HepG2 (cell line): ENCODE data around the gene RECQL5. TPM values are rescaled to one million over a fixed set of nuclear protein-coding genes. Genes with fewer than 3 reads are reported as not detected.

Experiments
- AGO2 ChIP-seq: fragments of 200-400 bp; formaldehyde crosslinking; optimal IDR thresholded peaks from 2 replicates; pipeline ENCODE3; 2017; ENCODE audit warnings: mild to moderate bottlenecking, low read depth, low read length, moderate library complexity
- CAMTA2 ChIP-seq: sonication (generic); formaldehyde crosslinking; IDR thresholded peaks from 2 replicates; pipeline ENCODE4 v1.4.0; 2020; ENCODE audit warnings: mild to moderate bottlenecking, missing genetic modification reagents, borderline replicate concordance
- FOXA1 ChIP-seq, 2 experiments: fragments of 450-650 bp in 1 of 2; sonication (generic) in 1 of 2; formaldehyde crosslinking in 1 of 2; IDR thresholded peaks; 2 replicates each; pipeline versions ENCODE4 v1.4.0 to v1.6.1; 2016 to 2020; ENCODE audit warnings: missing genetic modification reagents in 1 of 2
- HDAC6 ChIP-seq: fragments of 200-600 bp; sonication (generic); IDR thresholded peaks from 2 replicates; pipeline ENCODE4 v1.7.0; 2017; ENCODE audit warnings: mild to moderate bottlenecking, antibody characterized with exemption, low read length, low read depth
- MEIS1 ChIP-seq: sonication (generic); formaldehyde crosslinking; IDR thresholded peaks from 2 replicates; pipeline ENCODE4 v1.9.0; 2021; ENCODE audit warnings: mild to moderate bottlenecking, missing genetic modification reagents, moderate library complexity, borderline replicate concordance
- POLR2AphosphoS2 ChIP-seq: IDR thresholded peaks from 2 replicates; pipeline ENCODE4 v1.6.1; 2011; ENCODE audit warnings: low read depth, low read length, improper control_type of control experiment
- SP140L ChIP-seq: sonication (generic); formaldehyde crosslinking; IDR thresholded peaks from 2 replicates; pipeline ENCODE4 v1.4.0; 2020; ENCODE audit warnings: missing genetic modification reagents, borderline replicate concordance
- TAF1 ChIP-seq: sonication (generic); formaldehyde crosslinking; IDR thresholded peaks from 2 replicates; pipeline ENCODE4 v1.4.0; 2020; ENCODE audit warnings: missing genetic modification reagents
- ZBTB8A ChIP-seq: sonication (generic); formaldehyde crosslinking; IDR thresholded peaks from 2 replicates; pipeline ENCODE4 v1.4.0; 2020; ENCODE audit warnings: mild to moderate bottlenecking, low read depth, missing genetic modification reagents, borderline replicate concordance
- ZNF362 ChIP-seq: sonication (generic); formaldehyde crosslinking; IDR thresholded peaks from 2 replicates; pipeline ENCODE4 v1.4.0; 2020; ENCODE audit warnings: missing genetic modification reagents, mild to moderate bottlenecking, borderline replicate concordance
- ZNF407 ChIP-seq: sonication (generic); formaldehyde crosslinking; IDR thresholded peaks from one replicate; pipeline ENCODE4 v1.5.1; 2020; ENCODE audit warnings: mild to moderate bottlenecking, missing genetic modification reagents; ENCODE audit errors: not compliant biosample characterization
- ZNF460 ChIP-seq: sonication (generic); formaldehyde crosslinking; IDR thresholded peaks from 2 replicates; pipeline ENCODE4 v1.5.1; 2020; ENCODE audit warnings: missing genetic modification reagents, mild to moderate bottlenecking, borderline replicate concordance
- ZNF558 ChIP-seq: sonication (generic); formaldehyde crosslinking; IDR thresholded peaks from 2 replicates; pipeline ENCODE4 v1.9.0; 2022; ENCODE audit warnings: mild to moderate bottlenecking, missing genetic modification reagents, borderline replicate concordance
- ZNF598 ChIP-seq: sonication (generic); formaldehyde crosslinking; IDR thresholded peaks from 2 replicates; pipeline ENCODE4 v1.5.1; 2020; ENCODE audit warnings: mild to moderate bottlenecking, missing genetic modification reagents, borderline replicate concordance
- ZNF780A ChIP-seq: sonication (generic); formaldehyde crosslinking; IDR thresholded peaks from 2 replicates; pipeline ENCODE4 v1.8.0; 2022; ENCODE audit warnings: mild to moderate bottlenecking, missing genetic modification reagents, moderate library complexity
- ZNF850 ChIP-seq: sonication (generic); formaldehyde crosslinking; conservative IDR thresholded peaks from 2 replicates; pipeline ENCODE4 v1.9.0; 2021; ENCODE audit warnings: mild to moderate bottlenecking, missing genetic modification reagents
- polyA plus RNA-seq, 8 experiments: library from polyadenylated mRNA; depleted of rRNA in 3 of 8; stranded (reverse) in 7 of 8; unstranded in 1 of 8; fragments of >200 nt; fragmentation: Illumina TruSeq in 4 of 8; extraction: Trizol in 4 of 8; gene quantifications; 2 replicates each; pipeline versions ENCODE4 v1.2.1 to v1.2.3, GENCODE V29; 2011 to 2016; ENCODE audit warnings: low read depth in 4 of 8, missing spikeins in 1 of 8, mixed read lengths in 1 of 8; ENCODE audit not compliant: insufficient read depth in 1 of 8
- total RNA-seq, 5 experiments: library from RNA; depleted of rRNA; stranded (reverse); fragments of >200 nt; fragmentation: Illumina TruSeq; extraction: Trizol; gene quantifications; 2 replicates each; pipeline ENCODE4 v1.2.3, GENCODE V29; 2016; ENCODE audit warnings: low read depth in 1 of 5
- TF ChIP-seq, protein P1 (sequence below): sonication (generic); formaldehyde crosslinking; IDR thresholded peaks from 2 replicates; pipeline ENCODE4 v1.9.0; 2022; ENCODE audit warnings: missing genetic modification reagents, mild to moderate bottlenecking, borderline replicate concordance

Gene RECQL5
- total and polyA plus RNA-seq, 2 of the 13 experiments (the other 11 are each of a cell fraction or from before 2014, with no cell fraction given) = 27.7 to 32.0 TPM

DNA sequence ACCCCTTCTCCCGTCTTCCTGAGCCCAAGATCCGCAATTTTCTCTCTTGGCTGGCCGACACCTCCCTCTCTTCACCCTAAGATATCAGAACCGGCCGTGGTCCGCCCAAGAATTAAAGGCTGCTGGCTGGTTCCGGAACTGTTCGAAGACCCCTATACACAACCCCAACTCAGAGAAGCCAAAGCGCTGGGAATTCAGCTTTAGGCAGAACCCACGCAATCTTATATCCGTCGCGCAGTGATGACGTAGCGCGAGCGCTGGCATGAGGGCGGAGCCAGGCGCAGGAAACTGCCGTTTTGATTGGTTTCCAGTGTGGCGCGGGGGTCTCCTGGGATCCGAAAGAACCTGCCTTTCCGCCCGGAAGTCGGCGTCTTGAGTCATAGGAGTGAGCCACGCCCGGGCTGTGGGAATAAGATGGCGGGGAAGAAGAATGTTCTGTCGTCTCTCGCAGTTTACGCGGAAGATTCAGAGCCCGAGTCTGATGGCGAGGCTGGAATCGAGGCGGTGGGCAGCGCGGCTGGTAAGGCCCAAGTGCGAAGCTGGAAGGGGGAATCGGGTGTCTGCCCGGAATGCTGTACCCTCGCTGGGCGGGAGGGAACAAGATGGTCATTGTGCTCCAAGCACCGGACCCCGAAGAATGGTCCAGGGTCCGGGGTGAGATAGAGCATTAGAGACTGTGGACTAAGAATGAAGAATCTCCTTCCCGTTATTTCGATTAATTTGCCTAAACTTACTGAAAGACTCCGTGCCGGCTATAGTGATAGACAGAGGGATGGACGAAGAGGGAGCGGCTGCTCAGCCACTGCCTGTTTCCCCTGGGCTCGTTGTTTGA lies at the start of gene RECQL5, which contains the start of gene SAP30BP (continued):
- TF ChIP-seq ZNF362 (CRISPR knock-in tag) (no peak; the same call in 1 of the 2 replicates), ZBTB8A (no peak), MEIS1 (CRISPR knock-in tag) (no peak), SP140L (CRISPR knock-in tag) (no peak), ZNF407 (CRISPR knock-in tag) (no peak), HDAC6 (no peak), ZNF598 (CRISPR knock-in tag) (peak; percentile 45; the same call in 1 of the 2 replicates), ZNF460 (no peak), AGO2 (no peak), ZNF850 (no peak), FOXA1 (IDR thresholded peaks at IDR 0.05) (no peak), FOXA1 (CRISPR knock-in tag; IDR thresholded peaks at IDR 0.05) (no peak), ZNF780A (no peak), POLR2AphosphoS2 (no peak), TAF1 (CRISPR knock-in tag) (peak; percentile 83), ZNF558 (CRISPR knock-in tag) (no peak), CAMTA2 (CRISPR knock-in tag) (no peak; the same call in 1 of the 2 replicates)
- TF ChIP-seq, protein P1, sequence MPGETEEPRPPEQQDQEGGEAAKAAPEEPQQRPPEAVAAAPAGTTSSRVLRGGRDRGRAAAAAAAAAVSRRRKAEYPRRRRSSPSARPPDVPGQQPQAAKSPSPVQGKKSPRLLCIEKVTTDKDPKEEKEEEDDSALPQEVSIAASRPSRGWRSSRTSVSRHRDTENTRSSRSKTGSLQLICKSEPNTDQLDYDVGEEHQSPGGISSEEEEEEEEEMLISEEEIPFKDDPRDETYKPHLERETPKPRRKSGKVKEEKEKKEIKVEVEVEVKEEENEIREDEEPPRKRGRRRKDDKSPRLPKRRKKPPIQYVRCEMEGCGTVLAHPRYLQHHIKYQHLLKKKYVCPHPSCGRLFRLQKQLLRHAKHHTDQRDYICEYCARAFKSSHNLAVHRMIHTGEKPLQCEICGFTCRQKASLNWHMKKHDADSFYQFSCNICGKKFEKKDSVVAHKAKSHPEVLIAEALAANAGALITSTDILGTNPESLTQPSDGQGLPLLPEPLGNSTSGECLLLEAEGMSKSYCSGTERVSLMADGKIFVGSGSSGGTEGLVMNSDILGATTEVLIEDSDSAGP (CRISPR knock-in tag) = peak; percentile 89; the same call in 1 of the 2 replicates
